GM21528 (cell line): Measurements from ENCODE around the gene TMEM63A.
"Not testable (repeated sequence)": the region's sequence is repeated elsewhere in the genome, so short reads cannot be mapped to it uniquely, and the experiment has no call there.

Source experiments
- ATAC-seq: cut with Tn5 transposase; IDR thresholded peaks from one replicate; pipeline ENCODE4 v1.9.1; 2021; ENCODE audit warnings: mild to moderate bottlenecking, moderate library complexity; ENCODE audit not compliant: unreplicated experiment, low FRiP score

TMEM63A gene

GRCh38 chr1:225846331-225847310 lies 35.6 kb downstream of the TMEM63A start:
- no peak for ATAC-seq

DNA sequence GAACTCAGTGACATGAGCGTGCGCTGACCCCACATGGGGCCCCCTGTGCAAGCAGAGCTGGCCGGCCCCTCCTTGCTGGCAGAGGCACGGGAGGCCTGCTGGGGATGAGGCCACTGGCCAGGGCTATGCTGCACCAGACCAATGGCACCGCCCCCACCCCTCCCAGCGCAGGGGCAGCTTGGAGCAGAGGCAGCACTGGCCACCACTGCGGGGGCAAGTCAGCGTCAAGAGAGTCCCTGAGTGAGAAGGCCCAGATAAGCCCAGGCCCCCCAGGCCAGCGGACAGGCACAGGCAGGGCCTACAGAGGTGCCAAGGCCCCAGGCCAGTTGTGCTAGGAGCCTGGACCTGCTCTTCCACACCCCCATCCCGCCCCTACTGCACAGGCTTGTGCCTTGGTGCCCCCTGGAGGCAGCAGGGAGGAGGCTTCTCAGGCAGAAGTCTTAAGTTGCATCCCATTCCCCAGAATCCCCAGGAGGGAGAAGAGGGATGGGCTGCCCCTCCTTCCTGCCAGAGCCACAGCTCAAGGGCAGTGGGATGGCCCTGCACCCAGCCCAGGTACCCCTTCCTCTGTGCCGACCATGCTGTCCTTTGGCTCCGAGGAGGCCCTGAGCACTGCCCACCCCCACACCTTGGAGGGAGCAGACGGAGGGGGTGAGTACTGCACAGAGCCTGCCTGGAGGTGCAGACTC lies 36.5 kb downstream of the TMEM63A start:
- ATAC-seq, result no peak

GRCh38 chr1:225845097-225845496 lies 37.1 kb downstream of the TMEM63A start:
- ATAC-seq, result no peak

GRCh38 chr1:225844236-225845061 lies 37.7 kb downstream of the TMEM63A start:
- no peak for ATAC-seq

- no peak for ATAC-seq
Measured at GRCh38 chr1:225843426-225843795, 38.8 kb downstream of the TMEM63A start.

- ATAC-seq, result no peak
Measured at GRCh38 chr1:225842788-225843425, 39.3 kb downstream of the TMEM63A start.

- ATAC-seq, result no peak
Measured at GRCh38 chr1:225842074-225842473, 40.1 kb downstream of the TMEM63A start.

DNA sequence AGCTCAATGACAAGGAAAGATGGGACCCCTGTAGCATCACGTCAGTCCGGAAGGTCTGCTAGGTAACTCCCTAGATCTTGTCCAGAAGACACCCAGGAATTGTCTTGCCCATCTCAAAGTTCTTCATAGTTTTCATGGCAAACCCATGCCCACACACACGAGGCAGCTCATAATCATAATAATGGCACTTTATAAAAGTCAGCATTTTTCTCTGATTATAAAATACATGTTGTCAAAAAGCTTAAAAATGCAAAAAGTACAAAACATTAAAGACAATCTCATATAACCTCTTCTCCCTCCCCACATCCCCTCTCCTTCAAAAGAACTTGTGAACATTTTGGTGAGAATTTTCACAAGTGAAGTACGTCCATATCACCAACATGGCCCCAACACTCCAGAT lies 41.5 kb downstream of the TMEM63A start:
- ATAC-seq, result no peak

DNA sequence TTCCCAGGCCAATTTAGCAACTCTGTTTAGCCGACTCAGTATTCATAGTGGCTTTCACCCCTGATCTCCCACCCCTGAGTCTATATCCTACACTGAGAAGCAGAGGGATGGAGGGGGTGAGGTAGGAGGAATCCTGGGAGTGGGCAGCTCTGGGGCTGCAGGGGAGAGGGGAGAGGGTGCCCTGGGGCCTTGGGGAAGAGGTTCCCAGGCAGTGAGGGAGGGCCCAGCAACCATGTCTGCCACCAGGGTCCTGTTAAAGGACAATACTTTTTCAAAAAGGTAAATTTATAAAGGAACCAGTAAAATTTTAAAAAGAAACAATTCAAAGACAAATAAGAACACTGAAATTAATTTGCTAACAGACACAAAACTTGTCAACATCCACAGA lies 42.0 kb downstream of the TMEM63A start:
- ATAC-seq, result no peak

GRCh38 chr1:225838793-225839192 lies 43.4 kb downstream of the TMEM63A start:
- no peak for ATAC-seq

DNA sequence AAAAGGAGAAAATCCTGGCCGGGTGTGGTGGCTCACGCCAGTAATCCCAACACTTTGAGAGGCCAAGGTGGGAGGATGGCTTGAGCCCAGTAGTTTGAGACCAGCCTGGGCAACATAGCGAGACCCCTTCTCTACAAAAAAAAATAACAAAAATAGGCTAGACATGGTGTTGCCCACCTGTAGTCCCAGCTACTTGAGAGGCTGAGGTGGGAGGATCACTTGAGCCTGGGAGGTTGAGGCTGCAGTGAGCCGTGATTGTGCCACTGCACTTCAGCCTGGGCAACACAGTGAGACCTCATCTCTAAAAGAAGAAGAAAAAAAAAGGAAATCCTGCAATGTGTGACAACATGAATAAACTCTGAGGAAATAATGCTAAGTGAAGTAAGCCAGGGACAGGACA lies 45.9 kb downstream of the TMEM63A start:
- not testable (repeated sequence) for ATAC-seq

- no peak for ATAC-seq
Measured at GRCh38 chr1:225835856-225836255, 46.3 kb downstream of the TMEM63A start.

GRCh38 chr1:225834417-225835329 lies 47.5 kb downstream of the TMEM63A start:
- no peak for ATAC-seq

DNA sequence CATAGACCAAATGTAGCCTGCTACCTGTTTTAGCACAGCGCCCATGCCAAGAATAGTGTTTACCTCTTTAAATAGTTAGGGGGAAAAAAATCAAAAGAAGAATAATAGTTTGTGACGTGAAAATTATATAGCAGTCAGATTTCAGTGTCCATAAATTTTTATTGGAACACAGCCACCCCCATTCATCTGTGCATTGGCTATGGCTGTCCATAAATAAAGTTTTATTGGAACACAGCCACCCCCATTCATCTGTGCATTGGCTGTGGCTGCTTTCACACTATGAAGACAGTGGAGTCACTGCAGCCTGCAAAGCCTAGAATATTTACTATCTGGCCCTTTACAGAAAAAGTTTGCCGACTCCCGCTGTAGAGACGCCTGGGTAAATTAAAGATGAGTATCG lies 51.3 kb downstream of the TMEM63A start:
- no peak for ATAC-seq

DNA sequence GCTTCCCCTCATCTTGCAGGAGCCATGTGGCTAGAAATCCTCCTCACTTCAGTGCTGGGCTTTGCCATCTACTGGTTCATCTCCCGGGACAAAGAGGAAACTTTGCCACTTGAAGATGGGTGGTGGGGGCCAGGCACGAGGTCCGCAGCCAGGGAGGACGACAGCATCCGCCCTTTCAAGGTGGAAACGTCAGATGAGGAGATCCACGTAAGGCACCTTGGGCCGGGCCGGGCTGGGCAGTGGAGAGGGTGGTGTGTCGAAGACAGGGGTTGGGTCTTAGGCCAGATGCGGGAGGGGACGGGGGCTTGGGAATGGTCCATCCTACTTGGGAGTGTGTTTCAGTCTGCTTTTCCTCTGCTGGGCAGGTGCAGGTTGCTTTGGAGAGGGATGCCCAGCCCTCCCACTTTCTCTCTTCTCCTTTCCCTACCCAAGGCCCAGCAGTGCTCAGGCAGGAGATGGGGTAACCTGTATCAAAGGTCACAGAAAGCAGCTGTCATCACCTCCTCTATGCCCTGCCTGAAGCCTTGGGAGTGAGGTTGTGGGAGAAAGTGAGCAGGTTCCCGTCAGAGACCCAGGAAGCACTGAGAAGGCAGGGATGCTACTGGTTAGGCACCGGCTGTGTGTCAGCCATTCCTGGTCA lies 53.4 kb downstream of the TMEM63A start:
- ATAC-seq, result no peak

DNA sequence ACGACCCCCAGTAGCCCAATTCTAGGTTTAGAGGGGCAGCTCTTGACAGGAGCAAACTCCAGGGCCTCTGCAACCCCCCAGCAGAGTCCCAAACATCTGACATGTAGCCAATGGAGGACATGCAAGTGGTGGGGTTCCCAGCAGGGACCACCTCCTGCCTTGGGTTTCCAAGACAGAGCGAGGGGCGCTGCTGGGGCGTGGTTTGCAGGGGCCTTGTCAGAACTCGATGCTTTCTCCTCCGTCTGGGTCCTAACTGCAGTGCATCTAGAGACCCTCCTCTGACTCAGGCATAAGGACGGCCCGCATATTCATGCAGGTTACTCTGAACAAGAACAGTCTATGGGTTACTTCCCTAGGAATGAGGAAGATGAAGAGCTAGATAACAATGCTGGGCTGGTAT lies 55.1 kb downstream of the TMEM63A start:
- no peak for ATAC-seq

DNA sequence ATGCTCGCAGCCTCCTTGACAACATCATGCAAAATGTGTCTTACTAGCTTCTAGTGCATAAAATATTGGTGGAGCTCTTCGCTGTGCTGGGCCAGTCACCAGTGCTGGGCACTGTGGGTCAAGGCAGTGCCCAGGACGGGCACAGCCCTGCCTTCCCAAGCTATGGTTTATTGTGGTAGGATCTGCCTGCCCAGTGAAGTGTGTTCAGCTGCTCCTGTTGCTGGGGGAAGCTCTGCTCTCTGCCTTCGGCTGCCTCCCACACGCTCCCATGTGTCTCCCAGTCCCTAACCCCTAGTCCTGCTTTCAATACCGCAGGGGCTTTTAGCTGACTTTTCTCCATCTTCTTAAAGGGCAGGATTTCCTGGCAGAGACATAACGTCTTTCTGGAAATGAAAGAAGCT lies 56.6 kb downstream of the TMEM63A start:
- ATAC-seq, result no peak

DNA sequence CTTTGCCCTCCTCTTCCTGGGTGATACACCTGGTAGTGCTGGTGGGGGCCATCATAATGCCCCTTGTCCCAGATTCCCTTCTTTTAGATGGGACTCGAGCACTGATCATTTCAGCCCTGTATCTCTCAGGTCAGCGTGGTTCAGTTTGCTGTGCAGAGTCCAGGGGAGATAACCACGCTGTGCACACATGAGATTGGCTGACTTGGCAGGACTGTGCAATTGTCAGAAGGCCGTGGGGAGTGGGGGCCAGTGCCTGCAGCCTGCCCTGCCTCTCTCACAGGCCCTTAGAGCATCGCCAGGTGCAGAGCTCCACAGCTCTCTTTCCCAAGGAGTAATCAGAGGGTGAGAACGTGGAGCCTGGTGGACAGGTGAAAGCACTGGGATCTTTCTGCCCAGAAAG lies 57.1 kb downstream of the TMEM63A start:
- ATAC-seq, result no peak

GRCh38 chr1:225824533-225824941 lies 57.6 kb downstream of the TMEM63A start:
- ATAC-seq, result no peak
